B cell (primary cell): ENCODE data around the gene ACY1.

Experiments used
- CTCF ChIP-seq: fragments of 200-600 bp; IDR thresholded peaks from one replicate; pipeline ENCODE4 v1.8.0; 2022; ENCODE audit warnings: antibody characterized with exemption, mild to moderate bottlenecking
- EZH2 ChIP-seq: IDR thresholded peaks from 2 replicates; pipeline ENCODE4 v1.6.1; 2012; ENCODE audit warnings: borderline replicate concordance, low read depth, mild to moderate bottlenecking, moderate library complexity, low read length; ENCODE audit not compliant: insufficient read depth, poor library complexity, severe bottlenecking

GRCh38 chr3:52030714-52031310 lies 47.5 kb downstream of the ACY1 start:
- no peak for TF ChIP-seq CTCF
- TF ChIP-seq EZH2 = no peak
